CD4-positive, alpha-beta T cell treated with Interleukin-4 for 1 hour (primary cell): ENCODE results near the gene PAGE1.
"Not testable (repeated sequence)": the region's sequence is repeated elsewhere in the genome, so short reads cannot be mapped to it uniquely, and the experiment has no call there.

Experiments used
- DNase-seq, 2 donors: peaks; one replicate each; pipeline ENCODE4 v3.0.0-alpha.2; 2020 to 2022

Gene PAGE1, protein sequence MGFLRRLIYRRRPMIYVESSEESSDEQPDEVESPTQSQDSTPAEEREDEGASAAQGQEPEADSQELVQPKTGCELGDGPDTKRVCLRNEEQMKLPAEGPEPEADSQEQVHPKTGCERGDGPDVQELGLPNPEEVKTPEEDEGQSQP

DNA sequence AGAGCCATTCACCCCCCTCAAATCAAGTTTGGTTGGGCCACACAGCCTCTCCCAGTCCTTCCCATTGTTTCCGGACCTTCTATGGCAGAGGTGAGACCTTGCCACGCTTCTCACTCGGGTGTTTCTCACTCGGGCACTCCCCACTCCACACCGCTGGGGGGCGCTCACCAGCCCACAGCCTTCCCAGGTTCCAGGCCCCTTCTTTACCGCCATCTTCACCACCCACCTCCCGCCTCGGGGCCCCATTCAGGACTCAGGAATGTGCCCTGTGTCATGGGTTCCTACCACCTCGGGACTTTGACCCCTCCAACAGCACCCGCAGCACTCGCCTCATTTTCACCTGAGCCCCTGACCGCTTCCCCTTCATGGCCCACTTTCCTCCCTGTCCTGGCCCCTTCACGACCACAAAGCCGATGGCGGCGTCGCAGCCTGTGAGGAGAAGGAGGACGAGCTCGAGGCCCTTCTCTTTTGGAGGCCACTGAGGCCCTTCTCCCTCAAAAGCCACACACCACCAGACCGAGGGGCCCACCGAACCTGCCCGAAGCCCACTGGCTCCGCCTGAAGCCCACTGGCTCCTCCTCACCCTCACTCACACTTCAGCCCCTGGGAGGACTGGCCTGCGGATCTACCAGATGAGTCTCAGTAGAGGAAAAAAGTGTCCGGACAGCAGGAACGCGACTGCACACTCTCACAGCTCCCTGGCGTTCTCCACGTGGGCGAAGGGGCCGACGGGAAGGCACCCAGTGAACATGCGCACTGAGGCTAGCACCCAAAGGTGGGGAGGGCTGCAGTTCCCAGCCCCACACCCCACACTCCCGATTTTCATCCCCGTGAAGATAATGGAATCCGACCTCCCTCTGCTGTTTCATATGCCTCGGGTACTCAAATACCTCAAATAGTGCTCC, at the start of gene PAGE1:
TSS of gene PAGE1 (minus strand) at position 709 of the 905 bp plus-strand sequence. CDS start 1,214 bp downstream, outside the sequence.
- no peak for DNase-seq

DNA sequence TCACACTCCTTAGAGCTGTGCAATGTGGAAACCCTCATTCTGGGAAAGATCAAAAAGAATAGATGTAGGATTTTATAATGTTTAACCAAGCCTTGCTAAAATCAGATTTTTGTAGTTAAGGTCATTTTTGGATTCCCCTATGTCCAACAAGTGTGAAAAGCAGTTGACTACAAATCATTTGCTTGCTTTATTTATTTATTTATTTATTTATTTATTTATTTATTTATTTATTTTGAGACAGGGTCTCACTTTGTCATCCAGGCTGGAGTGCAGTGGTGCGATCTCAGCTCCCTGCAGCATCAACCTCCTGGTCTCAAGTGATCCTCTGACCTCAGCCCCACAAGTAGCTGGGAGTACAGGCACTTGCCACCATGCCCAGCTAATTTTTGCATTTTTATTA, 45.7 kb upstream of the PAGE1 start:
- not testable (repeated sequence) for DNase-seq

DNA sequence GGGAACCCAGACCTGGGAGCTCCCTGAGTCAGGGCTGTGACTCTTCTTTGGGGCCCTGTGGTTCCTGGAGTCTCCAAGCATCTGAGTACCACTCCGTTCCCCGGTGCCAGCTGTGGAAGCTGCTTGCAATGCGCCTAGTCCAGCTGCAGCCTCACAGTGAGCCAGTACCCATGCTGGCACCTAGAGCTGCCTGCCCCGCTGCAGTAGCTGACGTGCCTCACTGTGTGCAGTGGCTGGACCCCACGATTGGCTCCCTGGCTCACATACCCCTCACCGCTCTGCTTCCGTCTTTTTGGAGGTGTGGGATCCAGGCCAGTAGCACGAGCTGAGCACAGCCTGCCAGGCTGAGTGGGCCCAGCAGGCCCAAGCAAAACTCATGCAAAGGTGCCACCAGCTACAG, 32.1 kb upstream of the PAGE1 start:
- DNase-seq = no peak

DNA sequence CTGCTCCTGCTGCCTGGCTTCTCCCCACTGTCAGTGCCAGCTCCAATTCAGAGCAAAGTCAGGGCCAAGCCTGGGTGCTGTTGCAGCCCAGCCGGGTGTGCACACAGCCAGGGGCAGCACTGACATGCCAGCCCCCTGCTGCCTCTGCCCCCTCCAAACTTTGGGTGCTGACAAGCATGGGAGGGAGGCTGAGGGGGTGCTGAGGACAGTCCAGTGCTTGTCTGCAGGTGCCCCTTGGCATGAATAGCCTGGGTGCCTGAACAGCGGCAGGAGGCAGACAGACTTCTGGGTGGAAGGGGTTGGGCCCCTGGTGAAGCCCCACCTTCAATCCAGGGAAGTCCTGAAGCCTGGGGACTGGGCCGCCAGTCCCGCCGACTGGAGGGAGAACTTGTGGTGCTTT, 31.2 kb upstream of the PAGE1 start:
- no peak for DNase-seq

DNA sequence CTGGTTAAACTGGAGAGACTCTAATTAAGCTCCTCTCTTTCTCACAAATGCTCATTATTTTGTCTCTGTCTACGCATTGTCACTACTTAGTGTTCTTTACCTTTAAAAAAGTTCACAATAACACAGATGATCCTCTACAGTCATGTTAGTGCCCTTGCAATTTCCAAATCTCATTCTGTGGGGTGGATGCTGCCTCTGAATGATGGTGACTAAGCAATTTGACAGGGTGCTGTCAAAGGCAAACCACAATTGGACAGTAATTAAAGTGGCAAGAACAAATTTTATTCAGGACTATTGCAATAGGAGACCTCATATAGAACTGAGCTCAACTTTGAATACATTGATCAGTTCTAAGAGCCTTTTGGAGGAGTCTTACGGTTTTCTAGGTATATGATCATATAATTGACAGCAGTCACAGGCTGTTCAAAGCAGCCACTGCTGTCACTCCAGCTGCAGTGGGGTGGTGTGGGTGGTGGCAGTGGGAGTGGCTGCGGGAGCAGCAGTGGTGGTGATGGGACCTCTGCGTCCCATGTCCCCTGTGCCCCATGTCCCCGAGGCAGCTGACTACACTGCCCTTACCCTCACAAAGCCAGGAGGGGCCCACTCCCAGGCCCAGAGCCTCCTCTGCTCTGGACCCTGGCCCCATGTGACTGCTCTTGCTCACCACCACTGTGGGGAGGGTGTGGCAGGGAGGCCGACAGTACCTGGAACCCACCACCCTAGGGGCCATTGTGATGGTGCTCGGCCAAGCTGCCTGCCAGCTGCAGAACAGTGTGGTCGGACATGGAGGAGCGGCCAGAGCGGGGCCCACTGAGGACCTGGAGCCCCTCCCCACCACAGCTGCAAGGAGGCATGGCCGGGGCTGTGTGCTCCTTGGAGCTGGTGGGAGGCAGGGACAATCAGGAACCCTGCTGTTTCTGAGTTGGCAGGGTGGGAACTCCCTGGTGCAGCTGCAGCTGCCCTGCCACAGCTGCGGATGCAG, 30.4 kb upstream of the PAGE1 start:
- DNase-seq = no peak

DNA sequence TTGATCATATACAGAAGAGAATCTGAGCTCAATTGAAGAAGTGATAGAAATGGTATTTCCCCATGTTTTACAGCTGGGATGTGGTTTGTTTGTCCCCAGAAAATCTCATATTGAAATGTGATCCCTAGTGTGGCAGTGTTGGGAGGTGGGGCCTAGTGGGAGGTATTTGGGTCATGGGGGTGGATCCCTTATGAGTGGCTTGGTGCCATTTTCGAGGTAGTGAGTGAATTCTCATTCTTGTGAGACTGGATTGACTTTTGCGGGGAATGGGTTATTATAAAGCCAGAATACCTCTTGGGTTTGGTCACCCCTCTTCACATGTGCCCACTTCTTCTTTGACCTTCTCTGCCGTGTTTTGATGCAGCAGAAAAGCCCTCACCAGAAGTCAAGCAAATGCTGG, 29.6 kb upstream of the PAGE1 start:
- no peak for DNase-seq

DNA sequence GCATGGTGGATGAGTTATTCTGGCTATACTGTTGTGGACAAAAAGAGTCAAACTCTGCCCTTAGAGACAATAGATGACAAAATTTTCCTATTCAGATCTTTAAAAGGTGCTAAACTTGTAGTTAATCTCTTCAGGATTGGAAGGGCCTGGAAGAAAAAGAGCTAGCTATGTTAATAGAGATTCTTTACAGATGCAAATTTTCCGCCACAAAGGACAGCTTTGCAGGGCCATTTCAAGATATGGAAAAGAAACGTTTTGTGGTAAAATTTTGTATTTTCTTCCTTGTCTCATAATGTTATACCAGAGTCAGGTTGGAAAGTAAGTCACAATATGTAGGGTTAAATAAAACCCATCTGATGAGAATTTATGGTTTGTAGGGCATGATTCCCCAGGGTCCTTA, 24.3 kb upstream of the PAGE1 start:
- DNase-seq = not testable (repeated sequence)

DNA sequence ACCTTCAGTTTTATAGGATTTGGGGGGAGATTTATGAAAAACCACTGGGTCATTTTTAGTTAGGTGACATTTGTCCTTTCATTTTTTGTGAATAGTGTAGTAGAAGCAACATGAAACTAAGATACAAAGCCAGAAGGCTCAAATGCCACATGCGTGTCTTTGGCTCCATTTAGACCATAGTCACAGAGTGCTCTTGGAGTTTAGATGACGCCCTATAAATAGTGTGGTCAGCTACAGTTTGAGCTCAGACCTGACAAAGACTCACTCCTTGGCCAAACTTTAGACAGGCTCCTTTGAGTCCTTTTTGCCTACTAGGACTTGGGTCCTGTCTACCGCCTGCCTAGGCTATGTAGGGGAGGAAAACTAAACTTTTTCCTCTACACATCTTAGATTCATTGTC, 16.8 kb upstream of the PAGE1 start:
- no peak for DNase-seq

DNA sequence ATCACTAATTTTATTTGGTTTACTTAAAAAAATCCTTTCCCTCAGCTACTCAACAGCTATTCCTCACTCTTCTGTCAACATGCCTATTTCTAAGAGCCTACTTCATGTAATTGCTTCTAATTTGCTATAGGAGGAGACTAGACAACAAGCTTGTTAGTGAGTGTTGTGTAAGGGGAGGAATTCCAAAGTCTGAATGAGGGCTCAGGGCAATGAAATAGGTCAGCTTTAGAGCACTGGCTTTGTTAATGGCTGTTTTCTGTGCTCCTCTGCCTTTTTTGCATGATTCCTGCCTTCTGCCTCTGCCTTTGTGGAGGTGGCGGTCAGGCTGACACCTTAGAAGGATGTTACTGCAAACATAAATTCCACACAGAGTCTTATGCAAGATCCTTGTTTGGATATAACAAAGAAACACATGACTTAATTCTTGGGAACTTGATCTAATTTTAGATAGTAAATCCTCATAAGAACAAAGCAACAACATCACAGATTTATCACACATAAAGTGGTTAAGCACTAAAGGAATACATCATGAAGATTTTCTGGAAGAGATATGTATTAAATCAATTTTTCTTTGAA, 15.0 kb upstream of the PAGE1 start:
- no peak for DNase-seq

DNA sequence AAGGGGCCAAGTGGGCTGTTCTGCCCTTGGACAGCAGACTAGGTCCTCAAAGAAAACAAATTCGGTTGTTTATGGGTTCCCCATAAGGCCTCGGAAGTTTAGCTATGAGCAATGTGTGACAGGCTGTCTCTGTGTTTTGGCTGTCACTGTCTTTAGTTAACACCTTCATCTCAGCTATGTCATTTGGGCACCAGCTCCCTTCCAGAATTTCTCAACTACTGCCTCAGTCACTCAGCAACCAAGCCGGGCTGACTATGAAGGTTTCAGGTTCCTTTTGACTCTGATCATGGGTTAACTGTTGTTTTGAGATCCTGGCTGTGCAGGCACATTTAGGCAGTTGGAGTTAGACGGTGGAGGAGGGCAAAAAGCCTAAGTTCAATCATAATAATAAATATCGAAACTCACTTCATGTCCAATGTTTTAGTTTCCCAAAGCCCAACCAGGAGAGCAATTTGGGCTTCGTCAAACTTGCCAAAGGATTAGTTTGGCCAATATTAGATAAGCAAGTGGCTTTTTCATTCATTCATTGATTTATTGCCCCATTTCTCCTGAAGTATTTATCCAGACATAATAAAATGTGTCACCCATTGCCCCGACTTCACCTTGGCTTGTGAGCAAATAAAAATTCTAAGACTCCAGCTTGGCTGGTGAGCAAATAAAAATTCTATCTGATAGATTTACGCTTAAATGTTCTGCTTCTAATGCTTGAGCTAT, 9.1 kb upstream of the PAGE1 start:
- DNase-seq = no peak

DNA sequence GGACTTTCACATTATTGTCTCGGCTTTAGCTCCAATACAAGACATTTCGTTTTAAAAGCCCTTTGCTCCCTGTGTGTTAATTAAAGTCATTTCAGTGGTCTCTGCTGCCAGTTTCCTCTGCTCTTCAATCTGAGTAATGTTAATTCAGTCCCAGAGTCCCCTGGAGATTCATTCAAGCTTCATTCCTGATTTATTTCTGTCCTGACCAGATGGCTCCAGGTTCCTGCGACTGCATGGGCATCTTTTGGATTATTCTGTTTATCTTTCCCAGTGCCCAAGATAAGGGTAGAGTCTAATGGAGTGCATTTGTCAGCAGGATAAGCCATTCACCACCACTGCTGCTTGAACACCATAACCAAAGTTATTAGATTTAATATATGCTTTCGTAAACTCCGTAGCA, 6.1 kb upstream of the PAGE1 start:
- DNase-seq = no peak

DNA sequence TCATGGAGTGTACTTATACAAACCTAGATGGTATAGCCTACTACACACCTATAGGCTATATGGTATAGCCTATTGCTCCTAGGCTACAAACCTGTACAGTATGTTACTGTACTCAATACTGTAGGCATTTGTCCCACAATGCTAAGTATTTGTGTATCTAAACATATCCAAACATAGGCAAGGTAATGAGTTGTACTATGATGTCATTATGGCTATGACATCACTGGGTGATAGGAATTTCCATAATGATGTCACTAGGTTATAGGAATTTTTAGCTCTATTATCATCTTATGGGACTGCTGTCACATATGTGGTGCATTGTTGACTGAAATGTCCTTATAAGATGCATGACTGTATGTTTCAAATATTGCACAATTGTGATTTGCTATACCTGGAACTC, 5.5 kb upstream of the PAGE1 start:
- DNase-seq = no peak

DNA sequence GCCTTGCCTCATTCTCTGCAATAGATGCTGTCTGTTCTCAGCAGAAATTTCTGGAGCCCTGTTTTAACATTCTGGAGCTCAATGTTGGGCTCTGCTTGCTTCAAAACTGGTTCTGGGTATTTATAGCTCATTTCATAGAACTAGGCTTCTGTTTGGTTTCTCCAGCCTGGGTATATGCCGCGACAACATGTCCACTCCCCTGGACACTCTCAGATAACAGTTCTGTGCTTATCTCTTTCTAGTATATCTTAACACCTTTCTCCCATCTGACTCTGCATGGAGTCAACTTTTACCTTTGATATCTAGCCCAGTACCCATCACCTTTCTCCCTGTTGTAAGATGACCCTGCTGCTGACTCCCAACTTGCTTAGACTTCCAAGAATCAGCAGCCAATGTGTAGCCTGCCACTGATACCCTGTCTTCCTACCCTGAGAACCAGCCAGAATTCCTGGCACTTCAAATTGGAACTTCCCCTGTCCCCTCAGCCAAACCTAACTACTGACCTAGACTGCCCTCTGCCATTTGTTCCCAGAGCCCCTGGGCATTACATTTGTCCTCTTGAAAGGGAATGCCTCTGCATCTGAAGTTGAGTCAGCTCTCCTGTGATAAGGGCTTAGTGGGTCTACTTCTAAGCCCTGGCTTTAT, 20.6 kb downstream of the PAGE1 start:
- DNase-seq = no peak

DNA sequence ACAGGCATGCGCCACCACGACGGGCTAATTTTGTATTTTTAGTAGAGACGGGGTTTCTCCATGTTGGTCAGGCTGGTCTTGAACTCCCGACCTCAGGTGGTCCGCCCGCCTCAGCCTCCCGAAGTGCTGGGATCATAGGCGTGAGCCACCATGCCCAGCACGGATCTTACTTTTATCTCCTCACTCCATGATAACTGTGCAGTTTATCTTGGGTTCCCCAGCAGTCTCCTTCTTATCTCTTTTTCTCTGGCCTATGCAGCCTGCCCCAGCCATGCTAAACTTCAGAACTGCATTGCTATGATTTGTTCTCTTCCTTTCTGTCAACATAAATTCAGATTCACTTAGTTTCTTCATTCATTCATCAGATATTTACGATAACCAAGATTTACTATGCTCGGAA, 22.4 kb downstream of the PAGE1 start:
- no peak for DNase-seq

DNA sequence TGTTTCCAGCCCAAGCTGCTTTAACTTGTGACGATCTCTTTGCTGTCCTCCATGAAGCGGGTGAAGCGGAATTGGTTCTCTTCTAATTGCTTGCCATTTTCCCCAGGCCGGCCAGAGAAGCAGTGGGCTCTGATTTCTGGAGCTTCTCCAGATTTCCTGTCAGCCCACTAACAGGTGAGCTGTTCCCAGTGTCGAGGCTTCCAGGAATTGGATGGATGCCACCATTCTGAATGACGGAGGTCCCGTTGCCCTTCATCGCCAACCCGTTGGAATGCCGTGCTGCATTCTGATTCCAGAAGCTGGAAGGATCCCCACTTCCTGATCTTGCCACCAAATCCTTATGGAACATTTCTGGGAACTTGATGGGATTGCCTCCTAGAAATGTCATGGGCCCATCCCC, 31.0 kb downstream of the PAGE1 start:
- DNase-seq = no peak

DNA sequence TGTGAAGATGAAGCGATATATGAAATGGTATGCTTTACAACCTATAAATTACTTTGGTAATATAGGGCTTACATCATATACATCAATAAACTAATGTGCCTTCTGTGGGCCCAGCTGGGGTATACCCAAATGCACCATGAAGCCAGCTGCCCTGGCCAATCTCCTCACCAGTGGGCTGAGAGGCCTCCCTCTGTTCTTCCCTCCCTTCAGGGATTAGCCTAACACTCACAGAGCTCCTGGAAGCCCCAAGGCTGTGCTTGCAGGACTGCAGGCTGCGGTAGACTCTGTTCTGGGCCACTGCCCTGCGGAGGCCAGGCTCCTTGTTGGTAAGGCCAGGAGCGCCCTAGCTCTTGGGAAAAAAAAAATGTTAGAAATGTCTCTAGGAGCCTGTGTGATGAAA, 33.9 kb downstream of the PAGE1 start:
- no peak for DNase-seq

DNA sequence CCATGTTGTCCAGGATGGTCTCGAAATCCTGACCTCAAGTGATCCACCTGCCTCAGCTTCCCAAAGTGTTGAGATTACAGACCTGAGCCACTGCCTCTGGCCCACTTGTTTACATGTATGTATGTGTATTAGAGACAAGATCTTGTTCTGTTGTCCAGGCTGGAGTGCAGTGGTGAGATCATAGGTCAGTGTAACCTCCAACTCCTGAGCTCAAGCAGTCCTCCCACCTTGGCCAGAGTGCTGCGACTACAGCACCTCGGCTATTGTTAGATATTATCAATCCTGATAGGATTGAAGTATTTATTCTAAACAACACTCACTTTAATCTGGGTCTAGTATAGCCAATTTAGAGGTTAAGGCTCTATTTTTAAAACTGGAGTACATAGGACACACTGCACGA, 36.0 kb downstream of the PAGE1 start:
- no peak for DNase-seq

DNA sequence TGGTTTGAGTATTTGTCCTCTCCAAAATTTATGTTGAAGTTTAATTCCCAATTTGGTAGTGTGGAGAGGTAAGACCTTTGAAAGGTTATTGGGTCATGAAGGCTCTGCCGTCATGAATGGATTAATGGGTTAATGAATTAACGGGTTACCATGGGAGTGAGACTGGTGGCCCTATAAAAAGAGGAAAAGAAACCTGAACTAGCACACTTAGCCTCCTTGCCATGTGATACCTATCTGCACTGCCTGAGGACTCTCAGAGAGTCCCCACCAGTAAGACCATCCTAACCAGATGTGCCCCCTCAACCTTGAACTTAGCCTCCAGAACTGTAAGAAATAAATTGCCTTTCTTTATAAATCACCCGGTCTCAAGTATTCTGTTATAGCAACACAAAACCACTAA, 39.3 kb downstream of the PAGE1 start:
- DNase-seq = no peak

DNA sequence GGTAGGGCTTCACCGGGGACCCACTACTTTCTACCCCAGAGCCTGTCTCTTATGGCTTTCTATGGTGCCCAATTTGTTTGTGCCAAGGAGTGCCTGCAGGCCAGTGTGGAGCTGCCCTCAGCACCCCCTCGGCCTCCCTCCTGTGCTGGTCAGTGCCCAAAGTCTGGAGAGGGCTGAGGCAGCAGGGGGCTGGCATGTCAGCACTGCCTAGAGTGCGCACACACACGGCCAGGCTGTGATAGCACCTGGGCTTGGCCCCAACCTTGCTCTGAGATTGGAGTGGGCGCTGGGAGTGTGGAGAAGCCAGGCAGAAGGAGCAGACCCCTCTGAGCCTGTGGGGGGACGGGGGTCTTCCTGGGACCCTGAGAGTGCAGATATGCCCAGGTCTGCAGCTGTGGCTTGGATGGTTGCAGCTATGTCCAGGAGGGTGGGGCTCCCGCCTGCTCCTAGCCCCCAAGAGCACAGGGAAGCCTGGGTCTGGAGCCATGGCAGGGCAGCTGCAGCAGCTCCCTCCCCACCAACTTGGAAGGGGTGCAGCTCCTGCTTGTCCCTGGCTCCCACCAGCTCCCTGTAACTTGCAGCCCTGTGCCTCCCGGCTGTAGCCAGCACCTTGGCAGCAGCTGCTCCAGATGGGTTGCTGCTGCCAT, 50.7 kb downstream of the PAGE1 start:
- no peak for DNase-seq
